Sigmoid colon (tissue), 4 donors: Measurements from ENCODE around the gene C8B.

Experiments used
- EP300 ChIP-seq, 4 donors: sonication (generic); formaldehyde crosslinking; IDR thresholded peaks; one replicate each; pipeline ENCODE4 v1.6.1; 2017; ENCODE audit warnings: antibody characterized with exemption in 4 of 4
- POLR2A ChIP-seq, 2 donors: fragments of 450-650 bp; IDR thresholded peaks; one replicate each; pipeline ENCODE4 v1.6.1; 2016; ENCODE audit warnings: antibody characterized with exemption in 2 of 2, mild to moderate bottlenecking in 2 of 2, moderate library complexity in 2 of 2
- TF ChIP-seq, protein P1 (sequence below), 4 experiments: fragments of 450-650 bp in 3 of 4; fragments of 200-600 bp in 1 of 4; IDR thresholded peaks; one replicate each; pipeline ENCODE4 v1.5.1; 2016 to 2019; ENCODE audit warnings: antibody characterized with exemption in 4 of 4, mild to moderate bottlenecking in 3 of 4, moderate library complexity in 2 of 4

DNA sequence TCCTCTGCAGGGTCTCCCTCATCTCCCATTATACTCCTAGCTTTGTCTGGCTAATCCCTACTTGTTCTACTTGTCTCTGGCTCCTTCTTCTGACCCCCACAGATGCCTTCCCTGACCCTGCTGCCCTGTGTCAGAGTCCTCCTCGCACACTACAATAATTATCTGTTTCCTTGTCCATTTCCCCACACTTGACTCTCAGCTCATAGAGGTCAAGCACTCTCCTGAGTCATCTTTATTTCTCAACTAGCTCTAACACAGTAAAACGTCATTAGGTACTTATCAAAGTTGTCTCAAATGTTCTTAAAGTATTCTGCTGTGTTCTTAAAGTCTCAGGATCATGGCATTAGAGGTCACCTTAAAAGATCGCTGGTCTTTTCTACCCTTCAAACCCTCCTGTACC lies 64.1 kb downstream of the C8B start:
- TF ChIP-seq, protein P1, sequence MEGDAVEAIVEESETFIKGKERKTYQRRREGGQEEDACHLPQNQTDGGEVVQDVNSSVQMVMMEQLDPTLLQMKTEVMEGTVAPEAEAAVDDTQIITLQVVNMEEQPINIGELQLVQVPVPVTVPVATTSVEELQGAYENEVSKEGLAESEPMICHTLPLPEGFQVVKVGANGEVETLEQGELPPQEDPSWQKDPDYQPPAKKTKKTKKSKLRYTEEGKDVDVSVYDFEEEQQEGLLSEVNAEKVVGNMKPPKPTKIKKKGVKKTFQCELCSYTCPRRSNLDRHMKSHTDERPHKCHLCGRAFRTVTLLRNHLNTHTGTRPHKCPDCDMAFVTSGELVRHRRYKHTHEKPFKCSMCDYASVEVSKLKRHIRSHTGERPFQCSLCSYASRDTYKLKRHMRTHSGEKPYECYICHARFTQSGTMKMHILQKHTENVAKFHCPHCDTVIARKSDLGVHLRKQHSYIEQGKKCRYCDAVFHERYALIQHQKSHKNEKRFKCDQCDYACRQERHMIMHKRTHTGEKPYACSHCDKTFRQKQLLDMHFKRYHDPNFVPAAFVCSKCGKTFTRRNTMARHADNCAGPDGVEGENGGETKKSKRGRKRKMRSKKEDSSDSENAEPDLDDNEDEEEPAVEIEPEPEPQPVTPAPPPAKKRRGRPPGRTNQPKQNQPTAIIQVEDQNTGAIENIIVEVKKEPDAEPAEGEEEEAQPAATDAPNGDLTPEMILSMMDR (IDR thresholded peaks at IDR 0.05), result no peak
- TF ChIP-seq EP300 (IDR thresholded peaks at IDR 0.05), result no peak
- TF ChIP-seq POLR2A (IDR thresholded peaks at IDR 0.05), result no peak
